ENCODE results near the gene CHRND.

Gene CHRND

GRCh38 chr2:232493701-232494474, 32.1 kb upstream of the CHRND start:
- H3K4me3 Mint-ChIP-seq = no peak overlapping the region
- H3K4me1 Mint-ChIP-seq (ENCODE audit: low read depth) = no peaks in the 10 kb centered on the region
- H3K36me3 Mint-ChIP-seq (ENCODE audit: low read depth) = no peaks in the 10 kb centered on the region
- H3K9me3 Mint-ChIP-seq = no peaks in the 10 kb centered on the region
- peaks cover 25% of the 10 kb centered on the region for H3K27me3 Mint-ChIP-seq
- no peak for DNase-seq
- H3K27ac Mint-ChIP-seq = no peak overlapping the region

- Mint-ChIP-seq H3K9me3 (no peaks in the 10 kb centered on the region), H3K4me3 (no peak overlapping the region), H3K36me3 (ENCODE audit: low read depth) (no peaks in the 10 kb centered on the region), H3K27me3 (peaks cover 23% of the 10 kb centered on the region), H3K4me1 (ENCODE audit: low read depth) (no peaks in the 10 kb centered on the region), H3K27ac (no peak overlapping the region)
- no peak for DNase-seq
Measured at GRCh38 chr2:232494542-232494941, 31.4 kb upstream of the CHRND start.

GRCh38 chr2:232495292-232495691, 30.7 kb upstream of the CHRND start:
- no peaks in the 10 kb centered on the region for H3K36me3 Mint-ChIP-seq (ENCODE audit: low read depth)
- H3K9me3 Mint-ChIP-seq = no peaks in the 10 kb centered on the region
- H3K4me1 Mint-ChIP-seq (ENCODE audit: low read depth) = no peaks in the 10 kb centered on the region
- no peak overlapping the region for H3K27ac Mint-ChIP-seq
- no peak for DNase-seq
- H3K27me3 Mint-ChIP-seq = peaks cover 21% of the 10 kb centered on the region
- H3K4me3 Mint-ChIP-seq = no peak overlapping the region

- no peaks in the 10 kb centered on the region for H3K4me1 Mint-ChIP-seq (ENCODE audit: low read depth)
Measured at GRCh38 chr2:232496501-232497270, 29.3 kb upstream of the CHRND start.

GRCh38 chr2:232497348-232497747, 28.6 kb upstream of the CHRND start:
- Mint-ChIP-seq H3K9me3 (no peaks in the 10 kb centered on the region), H3K4me1 (ENCODE audit: low read depth) (peaks cover 1% of the 10 kb centered on the region), H3K27ac (no peak overlapping the region), H3K27me3 (peaks cover 31% of the 10 kb centered on the region), H3K4me3 (no peak overlapping the region), H3K36me3 (ENCODE audit: low read depth) (no peaks in the 10 kb centered on the region)
- DNase-seq = no peak

More at GRCh38 chr2:232496501-232497270, 29.3 kb upstream of the CHRND start:
- peaks cover 24% of the 10 kb centered on the region for H3K27me3 Mint-ChIP-seq
- DNase-seq = no peak
- no peak overlapping the region for H3K4me3 Mint-ChIP-seq
- no peak overlapping the region for H3K27ac Mint-ChIP-seq
- H3K9me3 Mint-ChIP-seq = no peaks in the 10 kb centered on the region
- H3K36me3 Mint-ChIP-seq (ENCODE audit: low read depth) = no peaks in the 10 kb centered on the region

GRCh38 chr2:232498452-232498851, 27.5 kb upstream of the CHRND start:
- H3K27ac Mint-ChIP-seq = no peak overlapping the region
- no peaks in the 10 kb centered on the region for H3K36me3 Mint-ChIP-seq (ENCODE audit: low read depth)
- no peak for DNase-seq
- no peak overlapping the region for H3K4me3 Mint-ChIP-seq
- peaks cover 5% of the 10 kb centered on the region for H3K4me1 Mint-ChIP-seq (ENCODE audit: low read depth)
- peaks cover 40% of the 10 kb centered on the region for H3K27me3 Mint-ChIP-seq
- no peaks in the 10 kb centered on the region for H3K9me3 Mint-ChIP-seq

GRCh38 chr2:232501331-232501771, 24.6 kb upstream of the CHRND start:
- no peak overlapping the region for H3K27ac Mint-ChIP-seq
- no peak overlapping the region for H3K4me3 Mint-ChIP-seq
- H3K27me3 Mint-ChIP-seq = peaks cover 69% of the 10 kb centered on the region
- no peaks in the 10 kb centered on the region for H3K9me3 Mint-ChIP-seq
- H3K4me1 Mint-ChIP-seq (ENCODE audit: low read depth) = peaks cover 10% of the 10 kb centered on the region
- no peak for DNase-seq
- no peaks in the 10 kb centered on the region for H3K36me3 Mint-ChIP-seq (ENCODE audit: low read depth)

GRCh38 chr2:232501794-232502390, 24.1 kb upstream of the CHRND start:
- DNase-seq = no peak
- H3K27me3 Mint-ChIP-seq = peaks cover 72% of the 10 kb centered on the region

GRCh38 chr2:232502511-232502910, 23.4 kb upstream of the CHRND start:
- Mint-ChIP-seq H3K9me3 (no peaks in the 10 kb centered on the region), H3K4me3 (peak overlapping the region; percentile 55), H3K27ac (no peak overlapping the region), H3K27me3 (peaks cover 72% of the 10 kb centered on the region), H3K36me3 (ENCODE audit: low read depth) (no peaks in the 10 kb centered on the region), H3K4me1 (ENCODE audit: low read depth) (peaks cover 10% of the 10 kb centered on the region)
- DNase-seq = no peak

More at GRCh38 chr2:232501794-232502390, 24.1 kb upstream of the CHRND start:
- no peaks in the 10 kb centered on the region for H3K9me3 Mint-ChIP-seq
- H3K27ac Mint-ChIP-seq = no peak overlapping the region
- no peaks in the 10 kb centered on the region for H3K36me3 Mint-ChIP-seq (ENCODE audit: low read depth)
- peaks cover 10% of the 10 kb centered on the region for H3K4me1 Mint-ChIP-seq (ENCODE audit: low read depth)
- H3K4me3 Mint-ChIP-seq = no peak overlapping the region

GRCh38 chr2:232502911-232503808, 22.8 kb upstream of the CHRND start:
- H3K27me3 Mint-ChIP-seq = peaks cover 72% of the 10 kb centered on the region

GRCh38 chr2:232503809-232504323, 22.1 kb upstream of the CHRND start:
- peaks cover 10% of the 10 kb centered on the region for H3K4me1 Mint-ChIP-seq (ENCODE audit: low read depth)
- no peaks in the 10 kb centered on the region for H3K36me3 Mint-ChIP-seq (ENCODE audit: low read depth)
- DNase-seq = no peak
- no peak overlapping the region for H3K27ac Mint-ChIP-seq
- peak overlapping the region; percentile 38 for H3K4me3 Mint-ChIP-seq
- H3K27me3 Mint-ChIP-seq = peaks cover 72% of the 10 kb centered on the region
- H3K9me3 Mint-ChIP-seq = no peaks in the 10 kb centered on the region

More at GRCh38 chr2:232502911-232503808, 22.8 kb upstream of the CHRND start:
- Mint-ChIP-seq H3K4me3 (peak overlapping the region; percentile 55), H3K36me3 (ENCODE audit: low read depth) (no peaks in the 10 kb centered on the region), H3K4me1 (ENCODE audit: low read depth) (peaks cover 10% of the 10 kb centered on the region), H3K9me3 (no peaks in the 10 kb centered on the region), H3K27ac (no peak overlapping the region)
- DNase-seq = peak; percentile 62

GRCh38 chr2:232504438-232504837, 21.5 kb upstream of the CHRND start:
- DNase-seq = no peak
- no peak overlapping the region for H3K4me3 Mint-ChIP-seq
- no peaks in the 10 kb centered on the region for H3K36me3 Mint-ChIP-seq (ENCODE audit: low read depth)
- peaks cover 69% of the 10 kb centered on the region for H3K27me3 Mint-ChIP-seq
- H3K9me3 Mint-ChIP-seq = no peaks in the 10 kb centered on the region
- H3K27ac Mint-ChIP-seq = no peak overlapping the region
- peaks cover 10% of the 10 kb centered on the region for H3K4me1 Mint-ChIP-seq (ENCODE audit: low read depth)

GRCh38 chr2:232505856-232506255, 20.1 kb upstream of the CHRND start:
- H3K9me3 Mint-ChIP-seq = no peaks in the 10 kb centered on the region
- H3K36me3 Mint-ChIP-seq (ENCODE audit: low read depth) = no peaks in the 10 kb centered on the region
- H3K27ac Mint-ChIP-seq = no peak overlapping the region

GRCh38 chr2:232506709-232507108, 19.3 kb upstream of the CHRND start:
- H3K27ac Mint-ChIP-seq = no peak overlapping the region
- H3K9me3 Mint-ChIP-seq = no peaks in the 10 kb centered on the region
- no peak overlapping the region for H3K4me3 Mint-ChIP-seq
- no peaks in the 10 kb centered on the region for H3K36me3 Mint-ChIP-seq (ENCODE audit: low read depth)
- no peak for DNase-seq
- peaks cover 55% of the 10 kb centered on the region for H3K27me3 Mint-ChIP-seq
- H3K4me1 Mint-ChIP-seq (ENCODE audit: low read depth) = peaks cover 10% of the 10 kb centered on the region

More at GRCh38 chr2:232505856-232506255, 20.1 kb upstream of the CHRND start:
- Mint-ChIP-seq H3K27me3 (peaks cover 61% of the 10 kb centered on the region), H3K4me1 (ENCODE audit: low read depth) (peaks cover 10% of the 10 kb centered on the region), H3K4me3 (no peak overlapping the region)
- DNase-seq = no peak
